K562 (cell line): ENCODE results near the gene IL24.

Source experiments
- KDM1A ChIP-seq, 2 experiments: fragments of 450-650 bp; IDR thresholded peaks; 2 replicates each; pipeline ENCODE4 v1.6.1; 2016; ENCODE audit warnings: mild to moderate bottlenecking in 2 of 2
- POLR2A ChIP-seq: fragments of 450-650 bp; conservative IDR thresholded peaks from 2 replicates; pipeline ENCODE4 v1.6.1; 2016
- PYGO2 ChIP-seq: fragments of 450-650 bp; IDR thresholded peaks from 2 replicates; pipeline ENCODE4 v1.6.1; 2016; ENCODE audit warnings: mild to moderate bottlenecking, missing genetic modification characterization, moderate library complexity, missing compliant biosample characterization
- SP2 ChIP-seq: IDR thresholded peaks from 2 replicates; pipeline ENCODE4 v1.6.1; 2011; ENCODE audit warnings: mild to moderate bottlenecking, low read depth, low read length, moderate library complexity; ENCODE audit not compliant: poor library complexity, severe bottlenecking; ENCODE audit errors: extremely low read depth

DNA sequence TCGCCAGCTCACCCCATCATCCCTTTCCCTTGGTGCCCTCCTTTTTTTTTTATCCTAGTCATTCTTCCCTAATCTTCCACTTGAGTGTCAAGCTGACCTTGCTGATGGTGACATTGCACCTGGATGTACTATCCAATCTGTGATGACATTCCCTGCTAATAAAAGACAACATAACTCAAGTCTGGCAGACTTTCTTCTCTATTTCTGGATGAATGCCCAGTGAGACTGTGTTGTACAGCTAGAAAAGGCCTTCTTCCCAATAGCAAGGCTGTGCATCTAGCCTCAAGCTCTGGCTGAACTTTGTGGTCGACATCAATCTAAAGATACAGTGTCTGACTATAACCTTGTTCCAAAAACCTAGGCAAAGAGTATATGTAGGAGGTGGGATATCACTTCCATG lies 6.4 kb downstream of the IL24 start:
- no peak for TF ChIP-seq SP2
- no peak for TF ChIP-seq KDM1A (IDR thresholded peaks at IDR 0.05)
- no peak for TF ChIP-seq POLR2A
- TF ChIP-seq PYGO2 (tag) = no peak
